Tibial nerve (tissue), 4 donors: ENCODE results near the gene HOGA1.

ENCODE experiments used
- EP300 ChIP-seq, 2 donors: sonication (generic); formaldehyde crosslinking; IDR thresholded peaks; one replicate each; pipeline ENCODE4 v1.6.1; 2017; ENCODE audit warnings: antibody characterized with exemption in 2 of 2, mild to moderate bottlenecking in 1 of 2
- POLR2A ChIP-seq, 2 donors: fragments of 450-650 bp; IDR thresholded peaks; one replicate each; pipeline ENCODE4 v1.6.1; 2017; ENCODE audit warnings: antibody characterized with exemption in 2 of 2, mild to moderate bottlenecking in 2 of 2, moderate library complexity in 2 of 2
- TF ChIP-seq, protein P1 (sequence below), 5 experiments: fragments of 200-600 bp in 3 of 5; fragments of 450-650 bp in 2 of 5; sonication (generic) in 3 of 5; IDR thresholded peaks; one replicate each; pipeline ENCODE4 v1.5.1; 2016 to 2019; ENCODE audit warnings: antibody characterized with exemption in 5 of 5, mild to moderate bottlenecking in 3 of 5, moderate library complexity in 2 of 5

GRCh38 chr10:97632949-97633884, 49.0 kb downstream of the HOGA1 start, which contains the start of gene MORN4:
- TF ChIP-seq POLR2A (IDR thresholded peaks at IDR 0.05) (peak in 1 of 2 donors; percentile 25), EP300 (IDR thresholded peaks at IDR 0.05) (peak in 1 of 2 donors; percentile 70)
- TF ChIP-seq, protein P1, sequence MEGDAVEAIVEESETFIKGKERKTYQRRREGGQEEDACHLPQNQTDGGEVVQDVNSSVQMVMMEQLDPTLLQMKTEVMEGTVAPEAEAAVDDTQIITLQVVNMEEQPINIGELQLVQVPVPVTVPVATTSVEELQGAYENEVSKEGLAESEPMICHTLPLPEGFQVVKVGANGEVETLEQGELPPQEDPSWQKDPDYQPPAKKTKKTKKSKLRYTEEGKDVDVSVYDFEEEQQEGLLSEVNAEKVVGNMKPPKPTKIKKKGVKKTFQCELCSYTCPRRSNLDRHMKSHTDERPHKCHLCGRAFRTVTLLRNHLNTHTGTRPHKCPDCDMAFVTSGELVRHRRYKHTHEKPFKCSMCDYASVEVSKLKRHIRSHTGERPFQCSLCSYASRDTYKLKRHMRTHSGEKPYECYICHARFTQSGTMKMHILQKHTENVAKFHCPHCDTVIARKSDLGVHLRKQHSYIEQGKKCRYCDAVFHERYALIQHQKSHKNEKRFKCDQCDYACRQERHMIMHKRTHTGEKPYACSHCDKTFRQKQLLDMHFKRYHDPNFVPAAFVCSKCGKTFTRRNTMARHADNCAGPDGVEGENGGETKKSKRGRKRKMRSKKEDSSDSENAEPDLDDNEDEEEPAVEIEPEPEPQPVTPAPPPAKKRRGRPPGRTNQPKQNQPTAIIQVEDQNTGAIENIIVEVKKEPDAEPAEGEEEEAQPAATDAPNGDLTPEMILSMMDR (IDR thresholded peaks at IDR 0.05), result peak in 1 of 5 experiments; percentile 21
